IMR-90 (cell line): Measurements from ENCODE around the gene HMX2. TPM values are rescaled to one million over a fixed set of nuclear protein-coding genes. Genes with fewer than 3 reads are reported as not detected.
A peak's percentile ranks its signal among the peaks of the same experiment; 100 is the strongest.

Source experiments
- ATAC-seq: fragments of 200-7000 bp; cut with Tn5 transposase; 2 replicates; pipeline ENCODE4 v1.9.1; 2020; ENCODE audit warnings: low read depth, mild to moderate bottlenecking, moderate library complexity
- BruUV-seq: library from RNA; stranded (reverse); fragments of 400-500 nt; replicated peaks from 2 replicates; lab custom pipeline; 2021; lab: Mats Ljungman, UMichigan
- CTCF ChIA-PET: fragments of 300-600 bp; formaldehyde crosslinking; extraction: SDS; loops from one replicate; lab custom pipeline; 2021; ENCODE audit warnings: antibody characterized with exemption; lab: Yijun Ruan, JAX
- POLR2A ChIA-PET: fragments of 300-600 bp; sonication (Branson Sonifier 250); formaldehyde crosslinking; loops from one replicate; lab custom pipeline; 2022; ENCODE audit warnings: antibody characterized with exemption; ENCODE audit not compliant: unreplicated experiment; lab: Charles Lee
- DNase-seq: peaks from one replicate; pipeline ENCODE4 v3.0.0; 2013
- H2AFZ ChIP-seq: replicated peaks from 2 replicates; pipeline ENCODE3; 2013; ENCODE audit warnings: low read length, mild to moderate bottlenecking; ENCODE audit not compliant: poor library complexity
- H2AK5ac ChIP-seq: 2 replicates; pipeline ENCODE4 v1.6.1; 2013; ENCODE audit warnings: low read depth, low read length, inconsistent platforms
- H2AK9ac ChIP-seq: replicated peaks from 2 replicates; pipeline ENCODE3; 2013; ENCODE audit warnings: mild to moderate bottlenecking, low read depth, low read length, moderate library complexity; ENCODE audit not compliant: poor library complexity
- H2BK120ac ChIP-seq: 2 replicates; pipeline ENCODE4 v1.6.1; 2013; ENCODE audit warnings: low read depth, low read length, inconsistent platforms
- H2BK15ac ChIP-seq: 3 replicates; pipeline ENCODE4 v1.6.1; 2013; ENCODE audit warnings: low read depth, low read length, inconsistent platforms
- H2BK20ac ChIP-seq: 2 replicates; pipeline ENCODE4 v1.6.1; 2013; ENCODE audit warnings: low read depth, mild to moderate bottlenecking, inconsistent platforms, low read length, moderate library complexity
- H2BK5ac ChIP-seq: 2 replicates; pipeline ENCODE4 v1.6.1; 2013; ENCODE audit warnings: mild to moderate bottlenecking, low read depth, low read length, inconsistent platforms; ENCODE audit not compliant: poor library complexity, severe bottlenecking
- H3K14ac ChIP-seq: replicated peaks from 2 replicates; pipeline ENCODE4 v1.6.1; 2013; ENCODE audit warnings: low read depth, low read length, inconsistent platforms
- H3K18ac ChIP-seq: 2 replicates; pipeline ENCODE4 v1.6.1; 2013; ENCODE audit warnings: low read depth, low read length, control low read depth
- H3K23ac ChIP-seq: 2 replicates; pipeline ENCODE4 v1.6.1; 2013; ENCODE audit warnings: low read depth, low read length, inconsistent platforms
- H3K27ac ChIP-seq: 2 replicates; pipeline ENCODE4 v1.5.1; 2013; ENCODE audit warnings: mild to moderate bottlenecking, control low read depth, low read length; ENCODE audit not compliant: insufficient read depth
- H3K27me3 ChIP-seq: 2 replicates; pipeline ENCODE4 v1.6.1; 2013; ENCODE audit warnings: low read length; ENCODE audit not compliant: control insufficient read depth, insufficient read depth
- H3K36me3 ChIP-seq: 2 replicates; pipeline ENCODE4 v1.6.1; 2013; ENCODE audit warnings: low read length, mixed read lengths; ENCODE audit not compliant: control insufficient read depth, insufficient read depth
- H3K4ac ChIP-seq: 2 replicates; pipeline ENCODE4 v1.6.1; 2013; ENCODE audit warnings: low read depth, low read length, inconsistent platforms
- H3K4me1 ChIP-seq: 2 replicates; pipeline ENCODE4 v1.6.1; 2013; ENCODE audit warnings: low read length, mixed read lengths; ENCODE audit not compliant: control insufficient read depth, insufficient read depth
- H3K4me2 ChIP-seq: 2 replicates; pipeline ENCODE4 v1.6.1; 2013; ENCODE audit warnings: low read depth, mild to moderate bottlenecking, control low read depth, low read length, moderate library complexity
- H3K4me3 ChIP-seq: 2 replicates; pipeline ENCODE4 v1.5.1; 2013; ENCODE audit warnings: low read depth, mild to moderate bottlenecking, control low read depth, low read length, moderate library complexity; ENCODE audit not compliant: insufficient read depth
- H3K56ac ChIP-seq: 2 replicates; pipeline ENCODE4 v1.6.1; 2013; ENCODE audit warnings: low read length, inconsistent platforms; ENCODE audit not compliant: insufficient read depth; ENCODE audit errors: extremely low read depth
- H3K79me1 ChIP-seq, 2 experiments: 2 replicates each; pipeline ENCODE4 v1.6.1; 2013; ENCODE audit warnings: low read length in 2 of 2, inconsistent platforms in 1 of 2, low read depth in 1 of 2
- H3K9ac ChIP-seq: 2 replicates; pipeline ENCODE4 v1.6.1; 2013; ENCODE audit warnings: low read depth, low read length, control low read depth
- H3K9me1 ChIP-seq: 2 replicates; pipeline ENCODE4 v1.6.1; 2013; ENCODE audit warnings: low read length, inconsistent platforms; ENCODE audit not compliant: insufficient read depth
- H3K9me3 ChIP-seq: 2 replicates; pipeline ENCODE4 v1.6.1; 2013; ENCODE audit warnings: low read length; ENCODE audit not compliant: control insufficient read depth, insufficient read depth
- H4K20me1 ChIP-seq: 2 replicates; pipeline ENCODE4 v1.6.1; 2013; ENCODE audit warnings: low read length, inconsistent platforms; ENCODE audit not compliant: insufficient read depth
- H4K5ac ChIP-seq: 2 replicates; pipeline ENCODE4 v1.6.1; 2013; ENCODE audit warnings: mild to moderate bottlenecking, low read depth, low read length, control low read depth
- H4K8ac ChIP-seq, 2 experiments: 2 replicates each; pipeline ENCODE4 v1.6.1; 2013; ENCODE audit warnings: low read depth in 2 of 2, low read length in 2 of 2, control low read depth in 1 of 2, inconsistent platforms in 1 of 2
- H4K91ac ChIP-seq: 2 replicates; pipeline ENCODE4 v1.6.1; 2013; ENCODE audit warnings: low read depth, low read length, inconsistent platforms; ENCODE audit not compliant: insufficient read depth
- BHLHE40 ChIP-seq: fragments of 150-350 bp; IDR thresholded peaks from 2 replicates; pipeline ENCODE4 v1.6.1; 2016; ENCODE audit warnings: mild to moderate bottlenecking, low read depth, low read length
- MAFK ChIP-seq: IDR thresholded peaks from 2 replicates; pipeline ENCODE4 v1.6.1; 2012; ENCODE audit warnings: low read depth, low read length, improper control_type of control experiment
- MXI1 ChIP-seq: IDR thresholded peaks from 2 replicates; pipeline ENCODE4 v1.6.1; 2012; ENCODE audit warnings: low read depth, mild to moderate bottlenecking, low read length, moderate library complexity, borderline replicate concordance
- RCOR1 ChIP-seq: IDR thresholded peaks from 2 replicates; pipeline ENCODE4 v1.6.1; 2012; ENCODE audit warnings: mild to moderate bottlenecking, low read length, improper control_type of control experiment; ENCODE audit not compliant: insufficient replicate concordance
- RFX5 ChIP-seq: IDR thresholded peaks from 2 replicates; pipeline ENCODE4 v1.8.0; 2012; ENCODE audit warnings: low read depth, mild to moderate bottlenecking, low read length, moderate library complexity
- SMC3 ChIP-seq: fragments of 150-350 bp; IDR thresholded peaks from 2 replicates; pipeline ENCODE4 v1.6.1; 2016; ENCODE audit warnings: low read depth, mild to moderate bottlenecking, antibody characterized with exemption, low read length, moderate library complexity
- WGBS, 2 experiments: methylation state at CpG; one replicate each; pipeline versions ENCODE4 v1.1.5 to v1.1.7; 2013; ENCODE audit warnings: missing lambda C conversion rate in 2 of 2; ENCODE audit not compliant: insufficient read length in 1 of 2; ENCODE audit errors: extremely low coverage in 2 of 2; 5-methylcytosine and 5-hydroxymethylcytosine counted together
- dilution Hi-C: fragments of 300-500 bp; cut with HindIII; formaldehyde crosslinking; loops from one replicate; pipeline ENCODE4 v1.14.3; 2018; ENCODE audit warnings: low sequenced_read_pairs; ENCODE audit not compliant: unreplicated experiment
- in situ Hi-C: fragments of 300-500 bp; cut with MboI; formaldehyde crosslinking; loops from 3 replicates; pipeline ENCODE4 v1.14.3; 2019; ENCODE audit warnings: low sequenced_read_pairs, inconsistent platforms, mixed read lengths
- intact Hi-C: fragments of 100-400 bp; cut with micrococcal nuclease; formaldehyde crosslinking; loops from 2 replicates; pipeline ENCODE4 v1.10.0; 2022
- polyA plus RNA-seq, 3 experiments: library from polyadenylated mRNA; depleted of rRNA; stranded (reverse); fragments of >200 nt; gene quantifications; 2 replicates each; pipeline ENCODE4 v1.2.3, GENCODE V29; 2012; ENCODE audit warnings: low replicate concordance in 1 of 3
- total RNA-seq: library from RNA; depleted of rRNA; stranded (reverse); fragments of >200 nt; gene quantifications from 2 replicates; pipeline ENCODE4 v1.2.3, GENCODE V29; 2012
- TF ChIP-seq, protein P1 (sequence below): conservative IDR thresholded peaks from 2 replicates; pipeline ENCODE4 v1.5.1; 2012; ENCODE audit warnings: mild to moderate bottlenecking, low read depth, low read length, improper control_type of control experiment
- TF ChIP-seq, protein P2 (sequence below): fragments of 150-350 bp; IDR thresholded peaks from 2 replicates; pipeline ENCODE4 v1.6.1; 2017; ENCODE audit warnings: mild to moderate bottlenecking, antibody characterized with exemption, low read length, low read depth

HMX2 gene
- total and polyA plus RNA-seq, 2 of the 4 experiments (the other 2 are of a cell fraction) = not detected

- ChIA-PET POLR2A (no interaction called here), CTCF (interaction anchor here (1.1 kb wide), 1 partner anchor 9 kb away, joined by 4 read pairs; no protein-coding TSS in a partner anchor)
- Histone ChIP-seq H4K5ac (no peak overlapping the region), H3K4ac (no peak overlapping the region), H3K4me1 (no peaks in the 10 kb centered on the region; the same call in 1 of the 2 replicates), H4K20me1 (peaks cover 4% of the 10 kb centered on the region), H3K9me1 (no peaks in the 10 kb centered on the region; the same call in 1 of the 2 replicates), H2BK5ac (no peak overlapping the region), H3K4me2 (peak overlapping the region; percentile 82), H3K56ac (no peak overlapping the region), H4K91ac (no peak overlapping the region), H2BK120ac (no peak overlapping the region), H3K23ac (no peak overlapping the region), H3K79me1 (peaks cover 0 to under 1% of the 10 kb centered on the region in 2 experiments; a peak in 1 of 4 replicates), H3K18ac (no peak overlapping the region), H3K36me3 (no peaks in the 10 kb centered on the region), H2AK5ac (no peak overlapping the region), H3K9ac (no peak overlapping the region), H3K9me3 (peaks cover 7% of the 10 kb centered on the region), H4K8ac (no peak overlapping the region), H2BK20ac (no peak overlapping the region), H3K27me3 (peaks cover 74% of the 10 kb centered on the region), H3K27ac (no peak overlapping the region), H3K4me3 (peak overlapping the region; percentile 36), H2AK9ac (no peak overlapping the region), H3K14ac (no peak overlapping the region), H2AFZ (peak overlapping the region; percentile 85), H2BK15ac (no peak overlapping the region)
- no TSS peak for BruUV-seq
- intact Hi-C loops = loop anchor here (10.0 kb wide), 2 partner anchors 295 to 1265 kb away; partner anchors contain the start of gene OAT
- DNase-seq (peak; percentile 42), ATAC-seq (no peak)
- no peak for TF ChIP-seq MXI1
- TF ChIP-seq RCOR1 = no peak
- TF ChIP-seq, protein P1, sequence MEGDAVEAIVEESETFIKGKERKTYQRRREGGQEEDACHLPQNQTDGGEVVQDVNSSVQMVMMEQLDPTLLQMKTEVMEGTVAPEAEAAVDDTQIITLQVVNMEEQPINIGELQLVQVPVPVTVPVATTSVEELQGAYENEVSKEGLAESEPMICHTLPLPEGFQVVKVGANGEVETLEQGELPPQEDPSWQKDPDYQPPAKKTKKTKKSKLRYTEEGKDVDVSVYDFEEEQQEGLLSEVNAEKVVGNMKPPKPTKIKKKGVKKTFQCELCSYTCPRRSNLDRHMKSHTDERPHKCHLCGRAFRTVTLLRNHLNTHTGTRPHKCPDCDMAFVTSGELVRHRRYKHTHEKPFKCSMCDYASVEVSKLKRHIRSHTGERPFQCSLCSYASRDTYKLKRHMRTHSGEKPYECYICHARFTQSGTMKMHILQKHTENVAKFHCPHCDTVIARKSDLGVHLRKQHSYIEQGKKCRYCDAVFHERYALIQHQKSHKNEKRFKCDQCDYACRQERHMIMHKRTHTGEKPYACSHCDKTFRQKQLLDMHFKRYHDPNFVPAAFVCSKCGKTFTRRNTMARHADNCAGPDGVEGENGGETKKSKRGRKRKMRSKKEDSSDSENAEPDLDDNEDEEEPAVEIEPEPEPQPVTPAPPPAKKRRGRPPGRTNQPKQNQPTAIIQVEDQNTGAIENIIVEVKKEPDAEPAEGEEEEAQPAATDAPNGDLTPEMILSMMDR = no peak
- TF ChIP-seq RFX5 = no peak
- no peak for TF ChIP-seq SMC3
- TF ChIP-seq, protein P2, sequence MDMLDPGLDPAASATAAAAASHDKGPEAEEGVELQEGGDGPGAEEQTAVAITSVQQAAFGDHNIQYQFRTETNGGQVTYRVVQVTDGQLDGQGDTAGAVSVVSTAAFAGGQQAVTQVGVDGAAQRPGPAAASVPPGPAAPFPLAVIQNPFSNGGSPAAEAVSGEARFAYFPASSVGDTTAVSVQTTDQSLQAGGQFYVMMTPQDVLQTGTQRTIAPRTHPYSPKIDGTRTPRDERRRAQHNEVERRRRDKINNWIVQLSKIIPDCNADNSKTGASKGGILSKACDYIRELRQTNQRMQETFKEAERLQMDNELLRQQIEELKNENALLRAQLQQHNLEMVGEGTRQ = no peak
- no peak for TF ChIP-seq BHLHE40
- no peak for TF ChIP-seq MAFK
- in situ Hi-C loops = loop anchor here (25.0 kb wide), 3 partner anchors 287 to 1238 kb away; no protein-coding TSS in a partner anchor
- dilution Hi-C loops = no loop called here
- 0% methylated on average over 28 of the region's 76 CpGs; no CpG with 5 or more reads in 1 of the 2 experiments for WGBS, 2 experiments
Observed at GRCh38 chr10:123149568-123150270, 1.8 kb downstream of the HMX2 start.
